Sigmoid colon (tissue), 4 donors: ENCODE measurements around the gene SHB.

ENCODE experiments used
- CTCF ChIP-seq, 4 experiments: fragments of 450-650 bp in 3 of 4; fragments of 200-600 bp in 1 of 4; IDR thresholded peaks; one replicate each; pipeline ENCODE4 v1.5.1; 2016 to 2019; ENCODE audit warnings: antibody characterized with exemption in 4 of 4, mild to moderate bottlenecking in 3 of 4, moderate library complexity in 2 of 4
- EP300 ChIP-seq, 4 donors: sonication (generic); formaldehyde crosslinking; IDR thresholded peaks; one replicate each; pipeline ENCODE4 v1.6.1; 2017; ENCODE audit warnings: antibody characterized with exemption in 4 of 4
- POLR2A ChIP-seq, 2 donors: fragments of 450-650 bp; IDR thresholded peaks; one replicate each; pipeline ENCODE4 v1.6.1; 2016; ENCODE audit warnings: antibody characterized with exemption in 2 of 2, mild to moderate bottlenecking in 2 of 2, moderate library complexity in 2 of 2
- POLR2AphosphoS5 ChIP-seq, 4 donors: sonication (generic); formaldehyde crosslinking; IDR thresholded peaks; one replicate each; pipeline ENCODE4 v1.6.1; 2017; ENCODE audit warnings: antibody characterized with exemption in 4 of 4

GRCh38 chr9:37919956-37920335, 149.1 kb downstream of the SHB start:
- TF ChIP-seq CTCF (IDR thresholded peaks at IDR 0.05) (no peak), POLR2A (IDR thresholded peaks at IDR 0.05) (no peak), EP300 (IDR thresholded peaks at IDR 0.05) (no peak), POLR2AphosphoS5 (IDR thresholded peaks at IDR 0.05) (no peak)
